A673 (cell line): ENCODE measurements around the gene PASK. TPM values are rescaled to one million over a fixed set of nuclear protein-coding genes. Genes with fewer than 3 reads are reported as not detected.

Experiments used
- BruUV-seq: library from RNA; stranded (reverse); fragments of 400-500 nt; replicated peaks from 2 replicates; lab custom pipeline; 2021; lab: Mats Ljungman, UMichigan
- CTCF ChIA-PET: fragments of 300-600 bp; sonication (Branson Sonifier 250); formaldehyde crosslinking; loops from one replicate; lab custom pipeline; 2022; ENCODE audit warnings: antibody characterized with exemption; lab: Charles Lee
- POLR2A ChIA-PET: fragments of 300-600 bp; sonication (Branson Sonifier 250); formaldehyde crosslinking; loops from one replicate; lab custom pipeline; 2022; ENCODE audit warnings: antibody characterized with exemption; ENCODE audit not compliant: low non-redundant PET; lab: Charles Lee
- DNase-seq: peaks from one replicate; pipeline ENCODE4 v3.0.0-alpha.2; 2015; ENCODE audit warnings: low spot score
- H3K27ac ChIP-seq: fragments of 200-600 bp; sonication (generic); 2 replicates; pipeline ENCODE4 v1.5.1; 2016; ENCODE audit warnings: mixed run types, low read depth, mild to moderate bottlenecking, mixed read lengths, antibody characterized with exemption, low read length; ENCODE audit not compliant: poor library complexity, severe bottlenecking
- H3K27me3 ChIP-seq: fragments of 200-600 bp; sonication (generic); replicated peaks from 2 replicates; pipeline ENCODE4 v1.6.1; 2017; ENCODE audit warnings: mixed run types, low read depth, mild to moderate bottlenecking, mixed read lengths, antibody characterized with exemption, low read length; ENCODE audit not compliant: insufficient read depth, poor library complexity
- H3K36me3 ChIP-seq: fragments of 200-600 bp; sonication (generic); 2 replicates; pipeline ENCODE4 v1.6.1; 2016; ENCODE audit warnings: mixed run types, mild to moderate bottlenecking, mixed read lengths, antibody characterized with exemption, low read length; ENCODE audit not compliant: insufficient read depth, poor library complexity, severe bottlenecking
- H3K4me1 ChIP-seq: fragments of 200-600 bp; sonication (generic); 2 replicates; pipeline ENCODE4 v1.6.1; 2017; ENCODE audit warnings: mixed run types, mild to moderate bottlenecking, mixed read lengths, antibody characterized with exemption, low read length; ENCODE audit not compliant: insufficient read depth, poor library complexity, severe bottlenecking
- H3K4me3 ChIP-seq: fragments of 200-600 bp; sonication (generic); 2 replicates; pipeline ENCODE4 v1.5.1; 2016; ENCODE audit warnings: low read depth, mixed run types, mild to moderate bottlenecking, mixed read lengths, low read length; ENCODE audit not compliant: poor library complexity, severe bottlenecking
- H3K9me3 ChIP-seq: fragments of 200-600 bp; sonication (generic); 2 replicates; pipeline ENCODE4 v1.6.1; 2016; ENCODE audit warnings: mixed run types, low read depth, mild to moderate bottlenecking, mixed read lengths, antibody characterized with exemption, low read length; ENCODE audit not compliant: poor library complexity, severe bottlenecking
- CTCF ChIP-seq: fragments of 300-800, 200-600 bp; sonication (generic); conservative IDR thresholded peaks from 2 replicates; pipeline ENCODE4 v1.5.1; 2017; ENCODE audit warnings: low read depth, mild to moderate bottlenecking, antibody characterized with exemption, low read length, moderate library complexity, mixed read lengths
- EZH2 ChIP-seq: fragments of 200-600 bp; sonication (generic); IDR thresholded peaks from 2 replicates; pipeline ENCODE4 v1.6.1; 2017; ENCODE audit warnings: borderline replicate concordance, low read depth, mild to moderate bottlenecking, mixed read lengths, antibody characterized with exemption, low read length; ENCODE audit not compliant: poor library complexity, severe bottlenecking
- intact Hi-C: fragments of 100-400 bp; cut with micrococcal nuclease; formaldehyde crosslinking; loops from one replicate; pipeline ENCODE4 v1.10.0; 2022; ENCODE audit not compliant: unreplicated experiment
- total RNA-seq: library from RNA; stranded (reverse); gene quantifications from 2 replicates; pipeline ENCODE4 v1.2.3, GENCODE V29; 2021

PASK gene
- total RNA-seq, 1 experiment from 2014 or later, result 59.4 TPM

GRCh38 chr2:241091734-241092445 lies 57.4 kb downstream of the PASK start:
- ChIA-PET POLR2A (no interaction called here), CTCF (no interaction called here)
- H3K27ac ChIP-seq, result no peak overlapping the region
- intact Hi-C loops, result no loop called here
- no peak for DNase-seq
- H3K27me3 ChIP-seq, result no peaks in the 10 kb centered on the region
- H3K4me1 ChIP-seq, result no peaks in the 10 kb centered on the region
- no peak overlapping the region for H3K4me3 ChIP-seq
- peaks cover 69% of the 10 kb centered on the region for H3K36me3 ChIP-seq
- no peak for TF ChIP-seq CTCF
- no peak for TF ChIP-seq EZH2
- no TSS peak for BruUV-seq
- no peaks in the 10 kb centered on the region for H3K9me3 ChIP-seq

- no peak for DNase-seq
- CTCF ChIA-PET, result no interaction called here
- no peak overlapping the region for H3K27ac ChIP-seq
- POLR2A ChIA-PET, result no interaction called here
- no peak for TF ChIP-seq CTCF
- no peak for TF ChIP-seq EZH2
- H3K36me3 ChIP-seq, result peaks cover 69% of the 10 kb centered on the region
- H3K4me3 ChIP-seq, result no peak overlapping the region
- intact Hi-C loops, result no loop called here
- BruUV-seq, result no TSS peak
- no peaks in the 10 kb centered on the region for H3K9me3 ChIP-seq
- no peaks in the 10 kb centered on the region for H3K4me1 ChIP-seq
- H3K27me3 ChIP-seq, result no peaks in the 10 kb centered on the region
These were observed 58.1 kb downstream of the PASK start for GRCh38 chr2:241091201-241091600.

- no peaks in the 10 kb centered on the region for H3K4me1 ChIP-seq
- BruUV-seq, result no TSS peak
- no peak for DNase-seq
- no peak overlapping the region for H3K27ac ChIP-seq
- TF ChIP-seq EZH2, result no peak
- no peak for TF ChIP-seq CTCF
- POLR2A ChIA-PET, result no interaction called here
- no peak overlapping the region for H3K4me3 ChIP-seq
- CTCF ChIA-PET, result no interaction called here
- peaks cover 51% of the 10 kb centered on the region for H3K36me3 ChIP-seq
- no peaks in the 10 kb centered on the region for H3K27me3 ChIP-seq
- no peaks in the 10 kb centered on the region for H3K9me3 ChIP-seq
- intact Hi-C loops, result no loop called here
These were observed 60.2 kb downstream of the PASK start for GRCh38 chr2:241088791-241089732.
